GM12878 (cell line): ENCODE results near the gene DNAAF2. TPM values are rescaled to one million over a fixed set of nuclear protein-coding genes. Genes with fewer than 3 reads are reported as not detected.

ENCODE experiments used
- KDM1A ChIP-seq: fragments of 200-600 bp; sonication (generic); IDR thresholded peaks from 2 replicates; pipeline ENCODE4 v1.6.1; 2016; ENCODE audit warnings: borderline replicate concordance
- polyA plus RNA-seq, 11 experiments: library from polyadenylated mRNA; depleted of rRNA in 4 of 11; unstranded in 6 of 11; stranded (reverse) in 5 of 11; fragments of >200 nt; fragmentation: Nextera tagmentation in 4 of 11; fragmentation: Illumina TruSeq in 1 of 11; extraction: Ambion mirVana in 4 of 11; extraction: Trizol in 1 of 11; gene quantifications; 1 replicate in 1 of 11; 2 replicates in 10 of 11; pipeline versions ENCODE4 v1.2.1 to v1.2.3, GENCODE V29; 2011 to 2016; ENCODE audit warnings: inconsistent platforms in 2 of 11, missing spikeins in 2 of 11, low read depth in 1 of 11
- total RNA-seq, 4 experiments: library from RNA; depleted of rRNA in 3 of 4; stranded (reverse); fragments of >200 nt in 3 of 4; fragmentation: Illumina TruSeq in 1 of 4; extraction: Trizol in 1 of 4; gene quantifications; 2 replicates each; pipeline versions ENCODE4 v1.2.1 to v1.2.3, GENCODE V29; 2013 to 2021
- TF ChIP-seq, protein P1 (sequence below), 3 experiments: IDR thresholded peaks in 2 of 3; conservative IDR thresholded peaks in 1 of 3; 2 replicates each; pipeline ENCODE4 v1.5.1; 2011; ENCODE audit warnings: low read depth in 3 of 3, low read length in 3 of 3, mild to moderate bottlenecking in 3 of 3, control low read depth in 2 of 3, moderate library complexity in 2 of 3, inconsistent platforms in 1 of 3, mixed read lengths in 1 of 3; ENCODE audit not compliant: control insufficient read depth in 2 of 3, insufficient read depth in 1 of 3; ENCODE audit errors: extremely low read depth in 1 of 3
- TF ChIP-seq, protein P2 (sequence below): fragments of 450-650 bp; IDR thresholded peaks from 2 replicates; pipeline ENCODE4 v1.6.1; 2016; ENCODE audit warnings: mild to moderate bottlenecking, moderate library complexity, borderline replicate concordance

Gene DNAAF2
- total and polyA plus RNA-seq, 10 of the 15 experiments (the other 5 are each of a cell fraction or from before 2014, with no cell fraction given), result 5.7 to 24.7 (median 10.8) TPM

DNA sequence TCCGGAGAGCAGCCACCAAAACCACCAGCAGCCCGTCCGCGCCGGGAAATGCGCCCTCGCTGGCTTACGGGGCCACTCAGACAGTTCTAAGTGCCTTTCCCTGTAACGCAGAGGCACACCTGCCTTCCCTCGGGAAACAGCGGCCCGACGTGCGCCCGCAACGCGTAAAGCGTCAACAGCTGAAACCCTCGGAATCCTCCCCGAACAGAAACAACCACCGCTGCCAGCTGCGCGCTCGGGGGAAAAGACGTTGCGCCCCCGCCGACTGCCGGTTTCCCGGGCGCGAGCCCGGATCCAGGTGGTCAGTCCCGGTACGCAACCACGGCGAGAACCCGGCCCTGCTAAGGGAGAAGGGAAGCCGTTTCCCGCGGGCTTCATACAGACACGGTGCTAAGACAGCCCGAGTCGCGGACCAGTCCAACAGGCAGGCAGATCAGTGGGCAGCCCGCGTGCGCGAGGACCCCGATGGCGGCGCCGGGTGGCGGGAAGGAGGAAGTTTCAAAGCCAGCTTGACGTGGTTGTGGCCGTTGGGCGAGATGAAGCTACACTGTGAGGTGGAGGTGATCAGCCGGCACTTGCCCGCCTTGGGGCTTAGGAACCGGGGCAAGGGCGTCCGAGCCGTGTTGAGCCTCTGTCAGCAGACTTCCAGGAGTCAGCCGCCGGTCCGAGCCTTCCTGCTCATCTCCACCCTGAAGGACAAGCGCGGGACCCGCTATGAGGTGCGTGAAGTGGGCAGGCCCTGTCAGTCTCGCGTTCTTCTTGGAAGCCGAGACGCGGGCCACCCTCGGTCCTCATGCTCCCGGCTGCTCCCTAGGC, 36.4 kb downstream of the DNAAF2 start, which contains the start of gene LRR1 (continued):
- TF ChIP-seq, protein P1, sequence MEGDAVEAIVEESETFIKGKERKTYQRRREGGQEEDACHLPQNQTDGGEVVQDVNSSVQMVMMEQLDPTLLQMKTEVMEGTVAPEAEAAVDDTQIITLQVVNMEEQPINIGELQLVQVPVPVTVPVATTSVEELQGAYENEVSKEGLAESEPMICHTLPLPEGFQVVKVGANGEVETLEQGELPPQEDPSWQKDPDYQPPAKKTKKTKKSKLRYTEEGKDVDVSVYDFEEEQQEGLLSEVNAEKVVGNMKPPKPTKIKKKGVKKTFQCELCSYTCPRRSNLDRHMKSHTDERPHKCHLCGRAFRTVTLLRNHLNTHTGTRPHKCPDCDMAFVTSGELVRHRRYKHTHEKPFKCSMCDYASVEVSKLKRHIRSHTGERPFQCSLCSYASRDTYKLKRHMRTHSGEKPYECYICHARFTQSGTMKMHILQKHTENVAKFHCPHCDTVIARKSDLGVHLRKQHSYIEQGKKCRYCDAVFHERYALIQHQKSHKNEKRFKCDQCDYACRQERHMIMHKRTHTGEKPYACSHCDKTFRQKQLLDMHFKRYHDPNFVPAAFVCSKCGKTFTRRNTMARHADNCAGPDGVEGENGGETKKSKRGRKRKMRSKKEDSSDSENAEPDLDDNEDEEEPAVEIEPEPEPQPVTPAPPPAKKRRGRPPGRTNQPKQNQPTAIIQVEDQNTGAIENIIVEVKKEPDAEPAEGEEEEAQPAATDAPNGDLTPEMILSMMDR (IDR thresholded peaks at IDR 0.05 in 2 of 3, conservative IDR thresholded peaks at IDR 0.05 in 1 of 3; ENCODE audit: control insufficient read depth in 2 of 3, extremely low read depth in 1 of 3, insufficient read depth in 1 of 3, low read depth in 3 of 3, low read length in 3 of 3), result no peak
- TF ChIP-seq, protein P2, sequence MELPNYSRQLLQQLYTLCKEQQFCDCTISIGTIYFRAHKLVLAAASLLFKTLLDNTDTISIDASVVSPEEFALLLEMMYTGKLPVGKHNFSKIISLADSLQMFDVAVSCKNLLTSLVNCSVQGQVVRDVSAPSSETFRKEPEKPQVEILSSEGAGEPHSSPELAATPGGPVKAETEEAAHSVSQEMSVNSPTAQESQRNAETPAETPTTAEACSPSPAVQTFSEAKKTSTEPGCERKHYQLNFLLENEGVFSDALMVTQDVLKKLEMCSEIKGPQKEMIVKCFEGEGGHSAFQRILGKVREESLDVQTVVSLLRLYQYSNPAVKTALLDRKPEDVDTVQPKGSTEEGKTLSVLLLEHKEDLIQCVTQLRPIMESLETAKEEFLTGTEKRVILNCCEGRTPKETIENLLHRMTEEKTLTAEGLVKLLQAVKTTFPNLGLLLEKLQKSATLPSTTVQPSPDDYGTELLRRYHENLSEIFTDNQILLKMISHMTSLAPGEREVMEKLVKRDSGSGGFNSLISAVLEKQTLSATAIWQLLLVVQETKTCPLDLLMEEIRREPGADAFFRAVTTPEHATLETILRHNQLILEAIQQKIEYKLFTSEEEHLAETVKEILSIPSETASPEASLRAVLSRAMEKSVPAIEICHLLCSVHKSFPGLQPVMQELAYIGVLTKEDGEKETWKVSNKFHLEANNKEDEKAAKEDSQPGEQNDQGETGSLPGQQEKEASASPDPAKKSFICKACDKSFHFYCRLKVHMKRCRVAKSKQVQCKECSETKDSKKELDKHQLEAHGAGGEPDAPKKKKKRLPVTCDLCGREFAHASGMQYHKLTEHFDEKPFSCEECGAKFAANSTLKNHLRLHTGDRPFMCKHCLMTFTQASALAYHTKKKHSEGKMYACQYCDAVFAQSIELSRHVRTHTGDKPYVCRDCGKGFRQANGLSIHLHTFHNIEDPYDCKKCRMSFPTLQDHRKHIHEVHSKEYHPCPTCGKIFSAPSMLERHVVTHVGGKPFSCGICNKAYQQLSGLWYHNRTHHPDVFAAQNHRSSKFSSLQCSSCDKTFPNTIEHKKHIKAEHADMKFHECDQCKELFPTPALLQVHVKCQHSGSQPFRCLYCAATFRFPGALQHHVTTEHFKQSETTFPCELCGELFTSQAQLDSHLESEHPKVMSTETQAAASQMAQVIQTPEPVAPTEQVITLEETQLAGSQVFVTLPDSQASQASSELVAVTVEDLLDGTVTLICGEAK, result no peak
- TF ChIP-seq KDM1A, result no peak
